HEK293T (cell line): ENCODE measurements around the gene GNLY.

Source experiments
- ARNT ChIP-seq: fragments of 450-650 bp; IDR thresholded peaks from 2 replicates; pipeline ENCODE4 v1.6.1; 2017; ENCODE audit warnings: mild to moderate bottlenecking
- BHLHE40 ChIP-seq: fragments of 450-650 bp; IDR thresholded peaks from 2 replicates; pipeline ENCODE4 v1.6.1; 2016; ENCODE audit warnings: mild to moderate bottlenecking, moderate library complexity, borderline replicate concordance
- ELF4 ChIP-seq: fragments of 450-650 bp; IDR thresholded peaks from 2 replicates; pipeline ENCODE4 v1.6.1; 2017; ENCODE audit warnings: antibody characterized with exemption
- FOXA1 ChIP-seq: fragments of 450-650 bp; IDR thresholded peaks from 2 replicates; pipeline ENCODE4 v1.6.1; 2016; ENCODE audit warnings: mild to moderate bottlenecking
- FOXK2 ChIP-seq: fragments of 450-650 bp; IDR thresholded peaks from 2 replicates; pipeline ENCODE4 v1.6.1; 2016; ENCODE audit warnings: mild to moderate bottlenecking
- FOXM1 ChIP-seq: fragments of 450-650 bp; IDR thresholded peaks from 2 replicates; pipeline ENCODE4 v1.6.1; 2017; ENCODE audit warnings: mild to moderate bottlenecking, borderline replicate concordance
- HDGF ChIP-seq: fragments of 450-650 bp; IDR thresholded peaks from 2 replicates; pipeline ENCODE4 v1.6.1; 2017; ENCODE audit warnings: antibody characterized with exemption, borderline replicate concordance
- SP1 ChIP-seq: fragments of 450-650 bp; IDR thresholded peaks from 2 replicates; pipeline ENCODE4 v1.6.1; 2017
- SUZ12 ChIP-seq: fragments of 450-650 bp; IDR thresholded peaks from 2 replicates; pipeline ENCODE4 v1.6.1; 2016; ENCODE audit warnings: mild to moderate bottlenecking
- TARDBP ChIP-seq: fragments of 450-650 bp; IDR thresholded peaks from 2 replicates; pipeline ENCODE4 v1.6.1; 2016
- TF ChIP-seq, protein P1 (sequence below): fragments of 450-650 bp; IDR thresholded peaks from 2 replicates; pipeline ENCODE4 v1.6.1; 2016

DNA sequence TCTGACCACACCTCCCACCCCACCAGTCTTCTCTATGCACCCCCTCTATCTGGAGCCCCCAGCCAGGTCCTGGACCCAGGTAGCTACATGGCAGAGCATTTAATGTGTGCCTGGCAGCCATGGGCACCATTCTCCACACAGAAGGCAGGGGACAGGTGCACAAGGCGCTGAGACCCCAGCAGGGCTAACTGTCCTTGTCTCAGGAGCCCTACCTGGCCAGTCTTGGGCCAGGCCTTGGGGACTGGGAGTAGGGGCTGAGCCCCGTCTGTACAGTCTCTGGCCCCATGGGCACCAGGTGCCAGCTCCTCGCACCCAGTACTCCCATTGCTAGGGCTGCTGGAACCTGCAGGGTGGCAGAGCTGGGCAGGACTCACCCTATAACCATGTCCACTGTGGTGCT, 2.9 kb downstream of the GNLY start:
- TF ChIP-seq HDGF (no peak), ARNT (no peak), BHLHE40 (no peak), SP1 (no peak), SUZ12 (no peak), FOXA1 (no peak), ELF4 (no peak), FOXK2 (no peak), FOXM1 (no peak), TARDBP (no peak)
- TF ChIP-seq, protein P1, sequence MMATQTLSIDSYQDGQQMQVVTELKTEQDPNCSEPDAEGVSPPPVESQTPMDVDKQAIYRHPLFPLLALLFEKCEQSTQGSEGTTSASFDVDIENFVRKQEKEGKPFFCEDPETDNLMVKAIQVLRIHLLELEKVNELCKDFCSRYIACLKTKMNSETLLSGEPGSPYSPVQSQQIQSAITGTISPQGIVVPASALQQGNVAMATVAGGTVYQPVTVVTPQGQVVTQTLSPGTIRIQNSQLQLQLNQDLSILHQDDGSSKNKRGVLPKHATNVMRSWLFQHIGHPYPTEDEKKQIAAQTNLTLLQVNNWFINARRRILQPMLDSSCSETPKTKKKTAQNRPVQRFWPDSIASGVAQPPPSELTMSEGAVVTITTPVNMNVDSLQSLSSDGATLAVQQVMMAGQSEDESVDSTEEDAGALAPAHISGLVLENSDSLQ = no peak
